ENCODE results near the gene LGALS4.

GRCh38 chr19:38793671-38794070, 19.1 kb downstream of the LGALS4 start:
- TF ChIP-seq, protein P1, sequence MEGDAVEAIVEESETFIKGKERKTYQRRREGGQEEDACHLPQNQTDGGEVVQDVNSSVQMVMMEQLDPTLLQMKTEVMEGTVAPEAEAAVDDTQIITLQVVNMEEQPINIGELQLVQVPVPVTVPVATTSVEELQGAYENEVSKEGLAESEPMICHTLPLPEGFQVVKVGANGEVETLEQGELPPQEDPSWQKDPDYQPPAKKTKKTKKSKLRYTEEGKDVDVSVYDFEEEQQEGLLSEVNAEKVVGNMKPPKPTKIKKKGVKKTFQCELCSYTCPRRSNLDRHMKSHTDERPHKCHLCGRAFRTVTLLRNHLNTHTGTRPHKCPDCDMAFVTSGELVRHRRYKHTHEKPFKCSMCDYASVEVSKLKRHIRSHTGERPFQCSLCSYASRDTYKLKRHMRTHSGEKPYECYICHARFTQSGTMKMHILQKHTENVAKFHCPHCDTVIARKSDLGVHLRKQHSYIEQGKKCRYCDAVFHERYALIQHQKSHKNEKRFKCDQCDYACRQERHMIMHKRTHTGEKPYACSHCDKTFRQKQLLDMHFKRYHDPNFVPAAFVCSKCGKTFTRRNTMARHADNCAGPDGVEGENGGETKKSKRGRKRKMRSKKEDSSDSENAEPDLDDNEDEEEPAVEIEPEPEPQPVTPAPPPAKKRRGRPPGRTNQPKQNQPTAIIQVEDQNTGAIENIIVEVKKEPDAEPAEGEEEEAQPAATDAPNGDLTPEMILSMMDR (conservative IDR thresholded peaks at IDR 0.05; ENCODE audit: low read depth, low read length) = no peak
- TF ChIP-seq EZH2 (IDR thresholded peaks at IDR 0.05; ENCODE audit: borderline replicate concordance, low read depth, low read length, poor library complexity, severe bottlenecking) = no peak
